Measurements from ENCODE around the gene CELF2.

- no peak for TF ChIP-seq CTCF (IDR thresholded peaks at IDR 0.05; ENCODE audit: insufficient read depth, low read length, poor library complexity, severe bottlenecking)
- TF ChIP-seq EZH2phosphoT487 (conservative IDR thresholded peaks at IDR 0.05; ENCODE audit: low read length), result no peak
Measured at GRCh38 chr10:11114269-11114668, 96.6 kb downstream of the CELF2 start.

All from SU-DHL-6 (cell line).